Testis (tissue), 3 donors: ENCODE results near the gene PXDN. TPM values are rescaled to one million over a fixed set of nuclear protein-coding genes. Genes with fewer than 3 reads are reported as not detected.

Source experiments
- DNase-seq: peaks from one replicate; pipeline ENCODE4 v3.0.0-alpha.2; 2019
- H3K27ac ChIP-seq, 2 donors: fragments of 200-600 bp; sonication (generic); one replicate each; pipeline ENCODE4 v1.5.1; 2019
- H3K27me3 ChIP-seq: fragments of 200-600 bp; sonication (generic); one replicate; pipeline ENCODE4 v1.5.1; 2019
- H3K36me3 ChIP-seq: fragments of 200-600 bp; sonication (generic); one replicate; pipeline ENCODE4 v1.5.1; 2017; ENCODE audit warnings: low read depth; ENCODE audit errors: missing control alignments
- H3K4me1 ChIP-seq: fragments of 200-600 bp; sonication (generic); one replicate; pipeline ENCODE4 v1.5.1; 2019
- H3K4me3 ChIP-seq, 2 donors: fragments of 200-600 bp; sonication (generic); one replicate each; pipeline ENCODE4 v1.5.1; 2017 to 2019
- H3K9me3 ChIP-seq: fragments of 200-600 bp; sonication (generic); one replicate; pipeline ENCODE4 v1.5.1; 2017
- CTCF ChIP-seq, 3 experiments: fragments of 450-650 bp in 2 of 3; fragments of 200-600 bp in 1 of 3; sonication (generic) in 1 of 3; IDR thresholded peaks; one replicate each; pipeline ENCODE4 v1.5.1; 2016 to 2019; ENCODE audit warnings: antibody characterized with exemption in 3 of 3, mild to moderate bottlenecking in 2 of 3, moderate library complexity in 1 of 3
- POLR2A ChIP-seq: fragments of 450-650 bp; IDR thresholded peaks from one replicate; pipeline ENCODE4 v1.6.1; 2017; ENCODE audit warnings: antibody characterized with exemption, mild to moderate bottlenecking, moderate library complexity
- WGBS, 2 donors: methylation state at CpG; one replicate each; pipeline ENCODE4 v1.1.5; 2018; 5-methylcytosine and 5-hydroxymethylcytosine counted together
- intact Hi-C: fragments of 100-400 bp; cut with DNase I; formaldehyde crosslinking; loops from one replicate; pipeline ENCODE4 v1.15.1; 2023; ENCODE audit warnings: low total_unique reads
- polyA plus RNA-seq: library from polyadenylated mRNA; stranded (reverse); fragments of 350-450 nt; fragmentation: Illumina TruSeq; extraction: RNeasy Lipid Tissue Mini Kit (QIAGEN cat#74804); gene quantifications from one replicate; pipeline ENCODE4 v1.2.3, GENCODE V29; 2014; ENCODE audit warnings: low read depth, low replicate concordance; ENCODE audit not compliant: insufficient read depth
- total RNA-seq, 2 donors: library from RNA; depleted of rRNA; stranded (reverse); fragments of >200 nt; gene quantifications; one replicate each; pipeline ENCODE4 v1.2.3, GENCODE V29; 2016

Gene PXDN
- total and polyA plus RNA-seq, 3 donors from 2014 or later = 26.7 to 41.8 (median 33.8) TPM

GRCh38 chr2:1609040-1609439 lies 135.3 kb downstream of the PXDN start:
- intact Hi-C loops = no loop called here
- no peaks in the 10 kb centered on the region for H3K4me1 ChIP-seq
- TF ChIP-seq POLR2A (no peak), CTCF (IDR thresholded peaks at IDR 0.05) (no peak)
- H3K9me3 ChIP-seq = no peaks in the 10 kb centered on the region
- H3K27me3 ChIP-seq = no peaks in the 10 kb centered on the region
- H3K4me3 ChIP-seq = no peak overlapping the region
- DNase-seq = no peak
- WGBS, 2 donors = 88 to 89% methylated on average over 3 of the region's 3 CpGs
- no peak overlapping the region for H3K27ac ChIP-seq
- H3K36me3 ChIP-seq = no peaks in the 10 kb centered on the region

GRCh38 chr2:1607971-1608688 lies 136.2 kb downstream of the PXDN start:
- H3K9me3 ChIP-seq = no peaks in the 10 kb centered on the region
- DNase-seq = no peak
- no peak overlapping the region for H3K4me3 ChIP-seq
- intact Hi-C loops = no loop called here
- H3K36me3 ChIP-seq = no peaks in the 10 kb centered on the region
- TF ChIP-seq CTCF (IDR thresholded peaks at IDR 0.05) (no peak), POLR2A (no peak)
- WGBS, 2 donors = 78 to 79% methylated on average over 11 of the region's 11 CpGs
- no peaks in the 10 kb centered on the region for H3K4me1 ChIP-seq
- no peak overlapping the region for H3K27ac ChIP-seq
- H3K27me3 ChIP-seq = no peaks in the 10 kb centered on the region

GRCh38 chr2:1607236-1607920 lies 136.9 kb downstream of the PXDN start:
- 84 to 92% methylated on average over 7 of the region's 7 CpGs for WGBS, 2 donors
- Histone ChIP-seq H3K4me1 (no peaks in the 10 kb centered on the region), H3K36me3 (no peaks in the 10 kb centered on the region), H3K9me3 (no peaks in the 10 kb centered on the region), H3K27me3 (no peaks in the 10 kb centered on the region), H3K27ac (no peak overlapping the region), H3K4me3 (no peak overlapping the region)
- intact Hi-C loops = no loop called here
- no peak for TF ChIP-seq CTCF (IDR thresholded peaks at IDR 0.05)
- no peak for TF ChIP-seq POLR2A
- DNase-seq = no peak

GRCh38 chr2:1606421-1607235 lies 137.7 kb downstream of the PXDN start:
- TF ChIP-seq POLR2A = no peak
- Histone ChIP-seq H3K9me3 (no peaks in the 10 kb centered on the region), H3K36me3 (no peaks in the 10 kb centered on the region), H3K4me1 (no peaks in the 10 kb centered on the region), H3K4me3 (no peak overlapping the region), H3K27me3 (no peaks in the 10 kb centered on the region), H3K27ac (no peak overlapping the region)
- DNase-seq = no peak
- intact Hi-C loops = no loop called here
- 69% methylated on average over 15 of the region's 15 CpGs for WGBS, 2 donors

- Histone ChIP-seq H3K4me1 (no peaks in the 10 kb centered on the region), H3K27ac (no peak overlapping the region), H3K4me3 (no peak overlapping the region), H3K9me3 (no peaks in the 10 kb centered on the region), H3K27me3 (no peaks in the 10 kb centered on the region), H3K36me3 (no peaks in the 10 kb centered on the region)
- no peak for DNase-seq
- 76 to 83% methylated on average over 6 to 14 of the region's 14 CpGs for WGBS, 2 donors
- no peak for TF ChIP-seq POLR2A
- TF ChIP-seq CTCF (IDR thresholded peaks at IDR 0.05) = no peak
- intact Hi-C loops = no loop called here
These were observed 138.3 kb downstream of the PXDN start for GRCh38 chr2:1606046-1606400.
